Endothelial cell of umbilical vein (primary cell): ENCODE results near the gene APBB2. TPM values are rescaled to one million over a fixed set of nuclear protein-coding genes. Genes with fewer than 3 reads are reported as not detected.

Source experiments
- BruUV-seq: library from RNA; stranded (reverse); fragments of 400-500 nt; replicated peaks from 2 replicates; lab custom pipeline; 2021; lab: Mats Ljungman, UMichigan
- CTCF ChIA-PET: fragments of 300-600, 350-600 bp; sonication (Branson Sonifier 250); formaldehyde crosslinking; loops from one replicate; lab custom pipeline; 2021; ENCODE audit warnings: antibody characterized with exemption, inconsistent platforms; lab: Charles Lee
- POLR2A ChIA-PET: fragments of 300-600, 350-600 bp; sonication (Branson Sonifier 250); formaldehyde crosslinking; loops from one replicate; lab custom pipeline; 2021; ENCODE audit warnings: antibody characterized with exemption, inconsistent platforms; lab: Charles Lee
- DNase-seq: peaks from one replicate; pipeline ENCODE4 v3.0.0-alpha.2; 2011; ENCODE audit warnings: low read depth, low spot score
- FAIRE-seq: peaks from 2 replicates; lab custom pipeline; 2011; peaks lifted over from hg19 to GRCh38; lab: Jason Lieb, UNC
- H2AFZ ChIP-seq: 2 replicates; pipeline ENCODE4 v1.6.0; 2012; ENCODE audit warnings: low read depth, low read length, control low read depth, inconsistent platforms
- H3K27ac ChIP-seq: 2 replicates; pipeline ENCODE4 v1.5.1; 2011; ENCODE audit warnings: low read depth, mild to moderate bottlenecking, control low read depth, low read length, moderate library complexity; ENCODE audit not compliant: insufficient read depth
- H3K27me3 ChIP-seq, 2 experiments: 2 replicates each; pipeline versions ENCODE4 v1.6.0 to v1.6.1; 2011; ENCODE audit warnings: low read length in 2 of 2, mixed read lengths in 1 of 2; ENCODE audit not compliant: control insufficient read depth in 2 of 2, insufficient read depth in 2 of 2
- H3K36me3 ChIP-seq, 2 experiments: 2 replicates in 1 of 2; 3 replicates in 1 of 2; pipeline ENCODE4 v1.5.1; 2011; ENCODE audit warnings: low read length in 2 of 2, mild to moderate bottlenecking in 1 of 2, moderate library complexity in 1 of 2; ENCODE audit not compliant: control insufficient read depth in 2 of 2, insufficient read depth in 2 of 2; ENCODE audit errors: extremely low read depth in 1 of 2
- H3K4me1 ChIP-seq: 3 replicates; pipeline ENCODE4 v1.5.1; 2011; ENCODE audit warnings: mild to moderate bottlenecking, low read length; ENCODE audit not compliant: control insufficient read depth, insufficient read depth; ENCODE audit errors: extremely low read depth
- H3K4me2 ChIP-seq: 2 replicates; pipeline ENCODE4 v1.6.1; 2011; ENCODE audit warnings: low read length, control low read depth, mixed read lengths; ENCODE audit not compliant: insufficient read depth
- H3K4me3 ChIP-seq, 3 experiments: fragments of 200-600 bp in 1 of 3; sonication (generic), shearing (Covaris generic) in 1 of 3; replicated peaks in 1 of 3; 2 replicates each; pipeline ENCODE4 v1.5.1; 2011 to 2016; ENCODE audit warnings: control low read depth in 3 of 3, low read length in 3 of 3, mild to moderate bottlenecking in 2 of 3, inconsistent platforms in 1 of 3, low read depth in 1 of 3, moderate library complexity in 1 of 3; ENCODE audit not compliant: insufficient read depth in 1 of 3
- H3K79me2 ChIP-seq: 2 replicates; pipeline ENCODE4 v1.6.0; 2012; ENCODE audit warnings: low read length, inconsistent platforms; ENCODE audit not compliant: control insufficient read depth, insufficient read depth
- H3K9ac ChIP-seq: replicated peaks from 2 replicates; pipeline ENCODE3; 2011; ENCODE audit warnings: low read length, control low read depth; ENCODE audit not compliant: insufficient read depth; ENCODE audit errors: extremely low read depth
- H3K9me1 ChIP-seq: replicated peaks from 3 replicates; pipeline ENCODE4 v1.6.0; 2011; ENCODE audit warnings: mild to moderate bottlenecking, low read length; ENCODE audit not compliant: control insufficient read depth, insufficient read depth; ENCODE audit errors: extremely low read depth
- H3K9me3 ChIP-seq: replicated peaks from 2 replicates; pipeline ENCODE4 v1.5.1; 2012; ENCODE audit warnings: low read length, inconsistent platforms; ENCODE audit not compliant: control insufficient read depth, insufficient read depth
- H4K20me1 ChIP-seq: replicated peaks from 2 replicates; pipeline ENCODE3; 2011; ENCODE audit warnings: mild to moderate bottlenecking, low read length; ENCODE audit not compliant: control insufficient read depth, insufficient read depth; ENCODE audit errors: extremely low read depth
- EZH2 ChIP-seq: IDR thresholded peaks from 2 replicates; pipeline ENCODE4 v1.6.1; 2012; ENCODE audit warnings: borderline replicate concordance, low read depth, mild to moderate bottlenecking, moderate library complexity, low read length, inconsistent platforms; ENCODE audit not compliant: severe bottlenecking
- FOS ChIP-seq: IDR thresholded peaks from 2 replicates; pipeline ENCODE4 v1.6.1; 2011; ENCODE audit warnings: mild to moderate bottlenecking, low read length, moderate library complexity, borderline replicate concordance; ENCODE audit not compliant: insufficient read depth
- GATA2 ChIP-seq: IDR thresholded peaks from 2 replicates; pipeline ENCODE4 v1.7.0; 2011; ENCODE audit warnings: low read depth, mild to moderate bottlenecking, moderate library complexity, mixed read lengths, low read length; ENCODE audit not compliant: insufficient read length, insufficient read depth
- JUN ChIP-seq: IDR thresholded peaks from 2 replicates; pipeline ENCODE4 v1.6.1; 2011; ENCODE audit warnings: borderline replicate concordance, low read depth; ENCODE audit not compliant: insufficient read length, insufficient read depth
- MYC ChIP-seq: IDR thresholded peaks from one replicate; pipeline ENCODE4 v1.6.1; 2011; ENCODE audit warnings: mild to moderate bottlenecking, low read depth, low read length
- POLR2A ChIP-seq: IDR thresholded peaks from 2 replicates; pipeline ENCODE4 v1.6.1; 2012; ENCODE audit warnings: low read depth, mild to moderate bottlenecking, control low read depth, low read length
- POLR2AphosphoS5 ChIP-seq: IDR thresholded peaks from 2 replicates; pipeline ENCODE4 v1.6.1; 2012; ENCODE audit warnings: low read depth, mild to moderate bottlenecking, control low read depth, low read length, moderate library complexity; ENCODE audit not compliant: insufficient read depth
- dilution Hi-C: fragments of 300-500 bp; cut with MboI; formaldehyde crosslinking; loops from one replicate; pipeline ENCODE4 v1.15.0; 2019; ENCODE audit warnings: low sequenced_read_pairs; ENCODE audit not compliant: extremely low pct_ligation_motif_present
- intact Hi-C: fragments of 100-400 bp; cut with micrococcal nuclease; formaldehyde crosslinking; loops from one replicate; pipeline ENCODE4 v1.10.0; 2022
- polyA plus RNA-seq, 4 experiments: library from polyadenylated mRNA; depleted of rRNA in 3 of 4; stranded (reverse) in 3 of 4; unstranded in 1 of 4; fragments of >200 nt; gene quantifications; 2 replicates each; pipeline versions ENCODE4 v1.2.1 to v1.2.3, GENCODE V29; 2011 to 2012; ENCODE audit warnings: missing spikeins in 1 of 4
- total RNA-seq: library from RNA; stranded (reverse); gene quantifications from 2 replicates; pipeline ENCODE4 v1.2.3, GENCODE V29; 2021
- TF ChIP-seq, protein P1 (sequence below): IDR thresholded peaks from 2 replicates; pipeline ENCODE4 v1.6.1; 2011; ENCODE audit not compliant: insufficient read depth, insufficient read length
- TF ChIP-seq, protein P2 (sequence below), 2 donors: IDR thresholded peaks; 1 replicate in 1 of 2; 2 replicates in 1 of 2; pipeline ENCODE4 v1.5.1; 2011; ENCODE audit warnings: low read length in 2 of 2, mild to moderate bottlenecking in 2 of 2, moderate library complexity in 2 of 2, control low read depth in 1 of 2, inconsistent platforms in 1 of 2, low read depth in 1 of 2; ENCODE audit not compliant: insufficient read depth in 1 of 2; ENCODE audit errors: extremely low read depth in 1 of 2

Gene APBB2
- total and polyA plus RNA-seq, 2 donors (not counting 3 experiments of a cell fraction or from before 2014, with no cell fraction given), result 79.8 to 124 TPM

DNA sequence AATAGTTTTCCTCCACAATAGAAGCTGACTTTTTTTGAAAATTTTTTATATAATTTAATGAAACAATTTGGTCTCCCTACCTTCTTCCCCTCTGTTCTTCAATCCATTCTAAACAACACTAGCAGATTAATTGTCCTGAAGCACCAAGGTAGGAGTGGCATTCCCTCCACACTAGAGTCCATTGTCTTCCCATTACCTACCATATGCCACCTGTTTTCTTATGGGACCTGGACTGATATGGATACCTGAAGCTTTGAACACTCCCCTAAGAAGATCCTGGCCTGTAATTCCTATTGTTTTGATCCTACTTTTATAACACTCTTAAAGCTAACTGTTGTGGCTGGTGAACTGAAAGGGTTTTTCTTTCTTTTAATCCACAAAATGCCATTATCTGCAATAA lies 92.0 kb downstream of the APBB2 start:
- FAIRE-seq, result no peak

More for the DNA sequence above, 92.0 kb downstream of the APBB2 start:
- Histone ChIP-seq H3K9me1 (no peaks in the 10 kb centered on the region), H2AFZ (no peak overlapping the region), H4K20me1 (no peaks in the 10 kb centered on the region), H3K9me3 (no peaks in the 10 kb centered on the region), H3K27me3 (no peaks in the 10 kb centered on the region), H3K36me3 (no peaks in the 10 kb centered on the region), H3K27ac (no peak overlapping the region), H3K9ac (no peak overlapping the region), H3K4me3 (no peak overlapping the region), H3K79me2 (peaks cover 84% of the 10 kb centered on the region), H3K4me2 (no peak overlapping the region), H3K4me1 (peaks cover 14% of the 10 kb centered on the region)
- CTCF ChIA-PET, result no interaction called here
- POLR2A ChIA-PET, result no interaction called here
- BruUV-seq, result no TSS peak
- intact Hi-C loops (no loop called here), dilution Hi-C loops (no loop called here)
- TF ChIP-seq MYC (no peak), EZH2 (no peak), GATA2 (no peak), FOS (no peak), POLR2A (no peak), JUN (no peak), POLR2AphosphoS5 (no peak)
- TF ChIP-seq, protein P1, sequence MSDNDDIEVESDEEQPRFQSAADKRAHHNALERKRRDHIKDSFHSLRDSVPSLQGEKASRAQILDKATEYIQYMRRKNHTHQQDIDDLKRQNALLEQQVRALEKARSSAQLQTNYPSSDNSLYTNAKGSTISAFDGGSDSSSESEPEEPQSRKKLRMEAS, result no peak
- TF ChIP-seq, protein P2, sequence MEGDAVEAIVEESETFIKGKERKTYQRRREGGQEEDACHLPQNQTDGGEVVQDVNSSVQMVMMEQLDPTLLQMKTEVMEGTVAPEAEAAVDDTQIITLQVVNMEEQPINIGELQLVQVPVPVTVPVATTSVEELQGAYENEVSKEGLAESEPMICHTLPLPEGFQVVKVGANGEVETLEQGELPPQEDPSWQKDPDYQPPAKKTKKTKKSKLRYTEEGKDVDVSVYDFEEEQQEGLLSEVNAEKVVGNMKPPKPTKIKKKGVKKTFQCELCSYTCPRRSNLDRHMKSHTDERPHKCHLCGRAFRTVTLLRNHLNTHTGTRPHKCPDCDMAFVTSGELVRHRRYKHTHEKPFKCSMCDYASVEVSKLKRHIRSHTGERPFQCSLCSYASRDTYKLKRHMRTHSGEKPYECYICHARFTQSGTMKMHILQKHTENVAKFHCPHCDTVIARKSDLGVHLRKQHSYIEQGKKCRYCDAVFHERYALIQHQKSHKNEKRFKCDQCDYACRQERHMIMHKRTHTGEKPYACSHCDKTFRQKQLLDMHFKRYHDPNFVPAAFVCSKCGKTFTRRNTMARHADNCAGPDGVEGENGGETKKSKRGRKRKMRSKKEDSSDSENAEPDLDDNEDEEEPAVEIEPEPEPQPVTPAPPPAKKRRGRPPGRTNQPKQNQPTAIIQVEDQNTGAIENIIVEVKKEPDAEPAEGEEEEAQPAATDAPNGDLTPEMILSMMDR (IDR thresholded peaks at IDR 0.05; ENCODE audit: extremely low read depth in 1 of 2, insufficient read depth in 1 of 2, low read depth in 1 of 2, low read length in 2 of 2), result no peak
- no peak for DNase-seq
